GM12878 (cell line): ENCODE results near the gene UNK. TPM values are rescaled to one million over a fixed set of nuclear protein-coding genes. Genes with fewer than 3 reads are reported as not detected.

Experiments used
- ATAC-seq: fragments of 200-7000 bp; cut with Tn5 transposase; 3 replicates; pipeline ENCODE4 v1.9.1; 2020; ENCODE audit warnings: mild to moderate bottlenecking, moderate library complexity
- BruUV-seq: library from RNA; stranded (reverse); fragments of 400-500 nt; replicated peaks from 2 replicates; lab custom pipeline; 2021; lab: Mats Ljungman, UMichigan
- CTCF ChIA-PET: fragments of 300-600 bp; sonication (Branson Sonifier 250); formaldehyde crosslinking; extraction: SDS; loops from one replicate; lab custom pipeline; 2021; ENCODE audit warnings: inconsistent platforms; lab: Yijun Ruan, JAX
- POLR2A ChIA-PET: fragments of 350-600 bp; formaldehyde crosslinking; extraction: SDS; loops from one replicate; lab custom pipeline; 2021; ENCODE audit warnings: inconsistent platforms; lab: Charles Lee
- RAD21 ChIA-PET: fragments of 300-600 bp; sonication (Branson Sonifier 250); formaldehyde crosslinking; loops from one replicate; lab custom pipeline; 2023; ENCODE audit warnings: antibody characterized with exemption; ENCODE audit not compliant: unreplicated experiment; lab: Charles Lee
- SMC1A ChIA-PET: fragments of 300-600 bp; sonication (Branson Sonifier 250); formaldehyde crosslinking; loops from one replicate; lab custom pipeline; 2023; ENCODE audit not compliant: unreplicated experiment, uncharacterized antibody; lab: Charles Lee
- DNase-seq: peaks from one replicate; pipeline ENCODE4 v3.0.0-alpha.2; 2011; ENCODE audit warnings: low read depth, low spot score
- FAIRE-seq: peaks from 3 replicates; lab custom pipeline; 2011; peaks lifted over from hg19 to GRCh38; lab: Jason Lieb, UNC
- H2AFZ ChIP-seq: 2 replicates; pipeline ENCODE4 v1.6.0; 2011; ENCODE audit warnings: low read depth, low read length, control low read depth; ENCODE audit not compliant: control insufficient read depth
- H3K27ac ChIP-seq: 2 replicates; pipeline ENCODE4 v1.5.1; 2011; ENCODE audit warnings: control low read depth; ENCODE audit not compliant: control insufficient read depth, insufficient read depth
- H3K27me3 ChIP-seq, 2 experiments: replicated peaks in 1 of 2; 2 replicates each; pipeline versions ENCODE4 v1.6.0 to v1.6.1; 2011; ENCODE audit warnings: low read length in 1 of 2; ENCODE audit not compliant: control insufficient read depth in 2 of 2, insufficient read depth in 2 of 2
- H3K36me3 ChIP-seq, 2 experiments: 2 replicates each; pipeline ENCODE4 v1.5.1; 2011; ENCODE audit warnings: low read length in 1 of 2; ENCODE audit not compliant: control insufficient read depth in 2 of 2, insufficient read depth in 2 of 2
- H3K4me1 ChIP-seq: 2 replicates; pipeline ENCODE4 v1.6.1; 2011; ENCODE audit warnings: mild to moderate bottlenecking, low read length, moderate library complexity, mixed read lengths; ENCODE audit not compliant: control insufficient read depth, insufficient read depth
- H3K4me2 ChIP-seq: 2 replicates; pipeline ENCODE4 v1.6.0; 2011; ENCODE audit warnings: control low read depth; ENCODE audit not compliant: control insufficient read depth, insufficient read depth
- H3K4me3 ChIP-seq: fragments of 200-600 bp; sonication (generic); 2 replicates; pipeline ENCODE4 v1.5.1; 2016
- H3K79me2 ChIP-seq: 2 replicates; pipeline ENCODE4 v1.6.0; 2011; ENCODE audit warnings: low read length; ENCODE audit not compliant: control insufficient read depth, insufficient read depth
- H3K9ac ChIP-seq: 2 replicates; pipeline ENCODE4 v1.8.0; 2011; ENCODE audit warnings: low read length, control low read depth, mixed read lengths; ENCODE audit not compliant: control insufficient read depth, insufficient read depth
- H3K9me3 ChIP-seq: replicated peaks from 3 replicates; pipeline ENCODE4 v1.5.1; 2011; ENCODE audit warnings: mild to moderate bottlenecking, low read length; ENCODE audit not compliant: control insufficient read depth, insufficient read depth
- H4K20me1 ChIP-seq: 2 replicates; pipeline ENCODE4 v1.6.0; 2011; ENCODE audit not compliant: control insufficient read depth, insufficient read depth
- BACH1 ChIP-seq: fragments of 450-650 bp; IDR thresholded peaks from 2 replicates; pipeline ENCODE4 v1.6.1; 2017; ENCODE audit warnings: mild to moderate bottlenecking, borderline replicate concordance
- BCL3 ChIP-seq: IDR thresholded peaks from 2 replicates; pipeline ENCODE4 v1.6.1; 2011; ENCODE audit warnings: borderline replicate concordance, low read depth, mild to moderate bottlenecking, moderate library complexity, low read length; ENCODE audit not compliant: insufficient read depth, poor library complexity, severe bottlenecking
- ESRRA ChIP-seq: IDR thresholded peaks from 2 replicates; pipeline ENCODE4 v1.6.1; 2012; ENCODE audit warnings: mild to moderate bottlenecking, low read length, improper control_type of control experiment
- FOXK2 ChIP-seq: fragments of 450-650 bp; IDR thresholded peaks from 2 replicates; pipeline ENCODE4 v1.6.1; 2017; ENCODE audit warnings: mild to moderate bottlenecking, moderate library complexity
- HDGF ChIP-seq: fragments of 450-650 bp; IDR thresholded peaks from 2 replicates; pipeline ENCODE4 v1.6.1; 2016; ENCODE audit warnings: antibody characterized with exemption
- RB1 ChIP-seq: fragments of 450-650 bp; formaldehyde crosslinking; IDR thresholded peaks from 2 replicates; pipeline ENCODE4 v1.6.1; 2017; ENCODE audit warnings: mild to moderate bottlenecking, borderline replicate concordance
- SIX5 ChIP-seq: IDR thresholded peaks from 2 replicates; pipeline ENCODE4 v1.6.1; 2011; ENCODE audit warnings: mild to moderate bottlenecking, low read depth, low read length, moderate library complexity; ENCODE audit not compliant: severe bottlenecking
- WGBS: methylation state at CpG from one replicate; pipeline ENCODE4 v1.1.6; 2016; ENCODE audit warnings: low lambda C conversion rate; ENCODE audit not compliant: insufficient replicate concordance, insufficient coverage; ENCODE audit errors: missing lambda C conversion rate; 5-methylcytosine and 5-hydroxymethylcytosine counted together
- in situ Hi-C: fragments of 300-500 bp; cut with MboI; formaldehyde crosslinking; loops from 9 replicates; pipeline ENCODE4 v1.14.3; 2018; ENCODE audit warnings: mixed read lengths
- intact Hi-C: fragments of 100-400 bp; cut with micrococcal nuclease; formaldehyde crosslinking; loops from one replicate; pipeline ENCODE4 v1.14.2; 2022; ENCODE audit not compliant: unreplicated experiment
- polyA plus RNA-seq, 11 experiments: library from polyadenylated mRNA; depleted of rRNA in 4 of 11; unstranded in 6 of 11; stranded (reverse) in 5 of 11; fragments of >200 nt; fragmentation: Nextera tagmentation in 4 of 11; fragmentation: Illumina TruSeq in 1 of 11; extraction: Ambion mirVana in 4 of 11; extraction: Trizol in 1 of 11; gene quantifications; 1 replicate in 1 of 11; 2 replicates in 10 of 11; pipeline versions ENCODE4 v1.2.1 to v1.2.3, GENCODE V29; 2011 to 2016; ENCODE audit warnings: inconsistent platforms in 2 of 11, missing spikeins in 2 of 11, low read depth in 1 of 11
- total RNA-seq, 4 experiments: library from RNA; depleted of rRNA in 3 of 4; stranded (reverse); fragments of >200 nt in 3 of 4; fragmentation: Illumina TruSeq in 1 of 4; extraction: Trizol in 1 of 4; gene quantifications; 2 replicates each; pipeline versions ENCODE4 v1.2.1 to v1.2.3, GENCODE V29; 2013 to 2021

The UNK gene
- total and polyA plus RNA-seq, 10 of the 15 experiments (the other 5 are each of a cell fraction or from before 2014, with no cell fraction given) = 8.9 to 34.5 (median 27.3) TPM

- TF ChIP-seq BCL3 = no peak
- TF ChIP-seq SIX5 = no peak
- no peak for TF ChIP-seq FOXK2
- no peak for TF ChIP-seq BACH1
- TF ChIP-seq ESRRA = no peak
- TF ChIP-seq RB1 = no peak
Observed at GRCh38 chr17:75750661-75751423, 33.8 kb upstream of the UNK start (continued).

- H4K20me1 ChIP-seq = no peaks in the 10 kb centered on the region; the same call in 1 of the 2 replicates
- RAD21 ChIA-PET = interaction anchor here (1.3 to 7.1 kb wide), 7 partner anchors 78 to 152 kb away, joined by 5 to 148 read pairs (median 24); partner anchors contain the start of genes SMIM5 and TRIM65
- H2AFZ ChIP-seq = no peak overlapping the region
- SMC1A ChIA-PET = interaction anchor here (2.8 kb wide), 1 partner anchor 118 kb away, joined by 26 read pairs; the partner anchor contains the start of gene SMIM5
- H3K4me1 ChIP-seq = peaks cover 10% of the 10 kb centered on the region
- no peaks in the 10 kb centered on the region for H3K27me3 ChIP-seq
- no peak for FAIRE-seq
- CTCF ChIA-PET = interaction anchor here (1.0 to 10.6 kb wide), 20 partner anchors 9 to 296 kb away, joined by 3 to 336 read pairs (median 14); partner anchors contain the start of genes GALK1, SMIM5, TMEM94 and UNC13D
- DNase-seq = no peak
- no peaks in the 10 kb centered on the region for H3K9me3 ChIP-seq
- H3K27ac ChIP-seq = no peak overlapping the region
- no peak overlapping the region for H3K4me3 ChIP-seq
- WGBS = 82% methylated on average over 23 of the region's 24 CpGs
- H3K36me3 ChIP-seq = no peaks in the 10 kb centered on the region
- BruUV-seq = no TSS peak
- H3K9ac ChIP-seq = no peak overlapping the region
- in situ Hi-C loops = no loop called here
- ATAC-seq = no peak
- intact Hi-C loops = loop anchor here (5.0 kb wide), 1 partner anchor 325 kb away; no protein-coding TSS in a partner anchor
- no peaks in the 10 kb centered on the region for H3K79me2 ChIP-seq
- TF ChIP-seq HDGF = no peak
- H3K4me2 ChIP-seq = no peak overlapping the region
- POLR2A ChIA-PET = no interaction called here
Observed at GRCh38 chr17:75751676-75752404, 32.8 kb upstream of the UNK start.
